Peyer's patch (tissue), 4 donors: Measurements from ENCODE around the gene MRTFB.

ENCODE experiments used
- CTCF ChIP-seq, 6 experiments: fragments of 450-650 bp in 4 of 6; fragments of 200-600 bp in 2 of 6; sonication (generic) in 1 of 6; IDR thresholded peaks; one replicate each; pipeline ENCODE4 v1.5.1; 2017 to 2019; ENCODE audit warnings: antibody characterized with exemption in 6 of 6, mild to moderate bottlenecking in 3 of 6, moderate library complexity in 1 of 6
- POLR2A ChIP-seq, 2 donors: fragments of 450-650 bp; IDR thresholded peaks; one replicate each; pipeline ENCODE4 v1.5.1; 2017; ENCODE audit warnings: antibody characterized with exemption in 2 of 2, mild to moderate bottlenecking in 2 of 2, moderate library complexity in 2 of 2

- TF ChIP-seq CTCF (IDR thresholded peaks at IDR 0.05) (no peak), POLR2A (IDR thresholded peaks at IDR 0.05) (no peak)
Measured at GRCh38 chr16:14244196-14245010, 173.3 kb downstream of the MRTFB start.
